Measurements from ENCODE around the gene LAMTOR4. TPM values are rescaled to one million over a fixed set of nuclear protein-coding genes. Genes with fewer than 3 reads are reported as not detected.

Gene LAMTOR4
- total RNA-seq, 1 experiment from 2014 or later, result 107 TPM

- Histone ChIP-seq H3K9ac (ENCODE audit: low read length) (peak overlapping the region; percentile 89), H3K36me3 (ENCODE audit: low read depth, low read length) (peaks cover 10% of the 10 kb centered on the region; the same call in 1 of the 2 replicates), H3K9me2 (replicated peaks; ENCODE audit: low read length) (no peaks in the 10 kb centered on the region), H3K9me3 (ENCODE audit: low read length) (no peaks in the 10 kb centered on the region), H3F3A (ENCODE audit: low read length, unreplicated experiment) (no peaks in the 10 kb centered on the region), H3K4me3 (ENCODE audit: low read length) (peak overlapping the region; percentile 89), H3K4me1 (ENCODE audit: insufficient read depth, low read length) (peaks cover 14% of the 10 kb centered on the region), H2AFZ (ENCODE audit: low read length) (no peak overlapping the region), H3K4me2 (ENCODE audit: low read length) (peak overlapping the region; percentile 97), H4K20me1 (ENCODE audit: low read length) (peaks cover 6% of the 10 kb centered on the region; the same call in 1 of the 2 replicates), H3K27me3 (ENCODE audit: low read length) (no peaks in the 10 kb centered on the region), H3K79me2 (ENCODE audit: low read length) (peaks cover 32% of the 10 kb centered on the region), H3K27ac (ENCODE audit: low read length) (peak overlapping the region; percentile 31)
- peak; percentile 67 for DNase-seq
- POLR2A ChIA-PET (ENCODE audit: unreplicated experiment), result no interaction called here
- TF ChIP-seq EZH2 (IDR thresholded peaks at IDR 0.05; ENCODE audit: low read length, unreplicated experiment) (no peak), CTCF (conservative IDR thresholded peaks at IDR 0.05; ENCODE audit: low read depth, low read length) (0 out of 2 replicates have a peak, but pooled peaks have one; percentile 17)
- ATAC-seq, result peak; percentile 45
- intact Hi-C loops (cut with micrococcal nuclease), result no loop called here
- BruUV-seq (replicated peaks), result TSS peak; percentile 51
- CTCF ChIA-PET, result no interaction called here
Observed at GRCh38 chr7:100157334-100158228, 8.9 kb downstream of the LAMTOR4 start.

- Histone ChIP-seq H3K4me2 (ENCODE audit: low read length) (peak within 1 kb of the TSS; percentile 97), H3K79me2 (ENCODE audit: low read length) (peaks cover 32% of the 10 kb centered on the region), H3K9ac (ENCODE audit: low read length) (peak within 1 kb of the TSS; percentile 89), H3K4me1 (ENCODE audit: insufficient read depth, low read length) (peaks cover 21% of the 10 kb centered on the region), H3K9me3 (ENCODE audit: low read length) (no peaks in the 10 kb centered on the region), H3F3A (ENCODE audit: low read length, unreplicated experiment) (no peaks in the 10 kb centered on the region), H2AFZ (ENCODE audit: low read length) (peak within 1 kb of the TSS; percentile 93), H3K9me2 (replicated peaks; ENCODE audit: low read length) (no peaks in the 10 kb centered on the region), H3K27ac (ENCODE audit: low read length) (peak within 1 kb of the TSS; percentile 31), H4K20me1 (ENCODE audit: low read length) (peaks cover 6% of the 10 kb centered on the region; the same call in 1 of the 2 replicates), H3K36me3 (ENCODE audit: low read depth, low read length) (peaks cover 10% of the 10 kb centered on the region; the same call in 1 of the 2 replicates), H3K27me3 (ENCODE audit: low read length) (no peaks in the 10 kb centered on the region), H3K4me3 (ENCODE audit: low read length) (peak within 1 kb of the TSS; percentile 89)
- ATAC-seq (peak; percentile 79), DNase-seq (peak; percentile 76)
- no TSS peak for BruUV-seq (replicated peaks)
- TF ChIP-seq CTCF (conservative IDR thresholded peaks at IDR 0.05; ENCODE audit: low read depth, low read length) (no peak), EZH2phosphoT487 (IDR thresholded peaks at IDR 0.05; ENCODE audit: borderline replicate concordance, low read length) (no peak), EZH2 (IDR thresholded peaks at IDR 0.05; ENCODE audit: low read length, unreplicated experiment) (no peak)
- ChIA-PET POLR2A (ENCODE audit: unreplicated experiment) (interaction anchor here (0.6 kb wide), 1 partner anchor 381 kb away, joined by 3 read pairs; no protein-coding TSS in a partner anchor), CTCF (no interaction called here)
- intact Hi-C loops (cut with micrococcal nuclease), result no loop called here
Observed at GRCh38 chr7:100158229-100159098, 9.7 kb downstream of the LAMTOR4 start, which contains the start of gene TRAPPC14. TRAPPC14 (minus strand) TSS chr7:100158723; CDS start chr7:100158499, 224 bp downstream.
